ENCODE measurements around the gene MYO16.

DNA sequence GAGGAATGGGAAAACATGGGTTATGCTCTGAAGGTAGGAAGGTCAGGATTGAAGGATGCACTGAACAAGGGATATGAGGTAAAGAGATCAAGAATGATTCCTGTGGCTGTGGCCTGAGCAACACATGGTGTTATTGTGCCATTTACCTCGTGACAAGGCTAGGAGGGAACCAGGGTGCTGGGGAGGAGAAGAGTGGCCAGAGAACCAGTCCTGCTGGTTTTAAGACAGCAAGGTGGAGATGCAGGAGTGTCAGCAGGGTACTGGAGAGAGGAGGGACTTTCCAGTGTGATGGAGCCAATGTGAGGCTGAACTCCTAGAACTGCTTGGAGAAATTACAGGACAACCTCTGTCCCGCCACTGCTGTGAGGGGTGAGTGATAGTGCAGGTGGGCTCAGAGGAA lies 282.4 kb downstream of the MYO16 start:
- TF ChIP-seq, protein P1, sequence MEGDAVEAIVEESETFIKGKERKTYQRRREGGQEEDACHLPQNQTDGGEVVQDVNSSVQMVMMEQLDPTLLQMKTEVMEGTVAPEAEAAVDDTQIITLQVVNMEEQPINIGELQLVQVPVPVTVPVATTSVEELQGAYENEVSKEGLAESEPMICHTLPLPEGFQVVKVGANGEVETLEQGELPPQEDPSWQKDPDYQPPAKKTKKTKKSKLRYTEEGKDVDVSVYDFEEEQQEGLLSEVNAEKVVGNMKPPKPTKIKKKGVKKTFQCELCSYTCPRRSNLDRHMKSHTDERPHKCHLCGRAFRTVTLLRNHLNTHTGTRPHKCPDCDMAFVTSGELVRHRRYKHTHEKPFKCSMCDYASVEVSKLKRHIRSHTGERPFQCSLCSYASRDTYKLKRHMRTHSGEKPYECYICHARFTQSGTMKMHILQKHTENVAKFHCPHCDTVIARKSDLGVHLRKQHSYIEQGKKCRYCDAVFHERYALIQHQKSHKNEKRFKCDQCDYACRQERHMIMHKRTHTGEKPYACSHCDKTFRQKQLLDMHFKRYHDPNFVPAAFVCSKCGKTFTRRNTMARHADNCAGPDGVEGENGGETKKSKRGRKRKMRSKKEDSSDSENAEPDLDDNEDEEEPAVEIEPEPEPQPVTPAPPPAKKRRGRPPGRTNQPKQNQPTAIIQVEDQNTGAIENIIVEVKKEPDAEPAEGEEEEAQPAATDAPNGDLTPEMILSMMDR (conservative IDR thresholded peaks at IDR 0.05; ENCODE audit: low read depth, low read length) = no peak
- no peak for TF ChIP-seq EZH2 (IDR thresholded peaks at IDR 0.05; ENCODE audit: borderline replicate concordance, low read depth, low read length, poor library complexity, severe bottlenecking)
